Ascending aorta (tissue), 2 donors: Measurements from ENCODE around the gene DDR1. TPM values are rescaled to one million over a fixed set of nuclear protein-coding genes. Genes with fewer than 3 reads are reported as not detected.

Experiments
- DNase-seq, 2 donors: peaks; one replicate each; pipeline ENCODE4 v3.0.0-alpha.2; 2019; ENCODE audit warnings: low spot score in 2 of 2
- H3K27ac ChIP-seq, 2 donors: fragments of 200-600 bp; sonication (generic); one replicate each; pipeline ENCODE4 v1.5.1; 2016 to 2017; ENCODE audit warnings: mild to moderate bottlenecking in 1 of 2
- H3K27me3 ChIP-seq: fragments of 200-600 bp; sonication (generic); one replicate; pipeline ENCODE4 v1.5.1; 2017
- H3K36me3 ChIP-seq, 2 donors: fragments of 200-600 bp; sonication (generic); one replicate each; pipeline ENCODE4 v1.5.1; 2016
- H3K4me1 ChIP-seq, 2 donors: fragments of 200-600 bp; sonication (generic); one replicate each; pipeline ENCODE4 v1.5.1; 2016 to 2017; ENCODE audit warnings: mild to moderate bottlenecking in 1 of 2
- H3K4me3 ChIP-seq, 2 donors: fragments of 200-600 bp; sonication (generic); one replicate each; pipeline ENCODE4 v1.5.1; 2016 to 2017; ENCODE audit warnings: mild to moderate bottlenecking in 1 of 2
- H3K9me3 ChIP-seq, 2 donors: fragments of 200-600 bp; sonication (generic); one replicate each; pipeline ENCODE4 v1.5.1; 2016
- intact Hi-C: fragments of 100-400 bp; cut with DNase I; formaldehyde crosslinking; loops from one replicate; pipeline ENCODE4 v1.15.1; 2023
- total RNA-seq: library from RNA; depleted of rRNA; stranded (reverse); fragments of >200 nt; gene quantifications from one replicate; pipeline ENCODE4 v1.1.0, GENCODE V29; 2016
- TF ChIP-seq, protein P1 (sequence below), 3 experiments: fragments of 200-600 bp in 2 of 3; fragments of 450-650 bp in 1 of 3; sonication (generic) in 2 of 3; IDR thresholded peaks; one replicate each; pipeline ENCODE4 v1.5.1; 2016 to 2019; ENCODE audit warnings: antibody characterized with exemption in 3 of 3, mild to moderate bottlenecking in 1 of 3, moderate library complexity in 1 of 3

DDR1 gene
- total RNA-seq, 1 donor from 2014 or later: 18.8 TPM

DNA sequence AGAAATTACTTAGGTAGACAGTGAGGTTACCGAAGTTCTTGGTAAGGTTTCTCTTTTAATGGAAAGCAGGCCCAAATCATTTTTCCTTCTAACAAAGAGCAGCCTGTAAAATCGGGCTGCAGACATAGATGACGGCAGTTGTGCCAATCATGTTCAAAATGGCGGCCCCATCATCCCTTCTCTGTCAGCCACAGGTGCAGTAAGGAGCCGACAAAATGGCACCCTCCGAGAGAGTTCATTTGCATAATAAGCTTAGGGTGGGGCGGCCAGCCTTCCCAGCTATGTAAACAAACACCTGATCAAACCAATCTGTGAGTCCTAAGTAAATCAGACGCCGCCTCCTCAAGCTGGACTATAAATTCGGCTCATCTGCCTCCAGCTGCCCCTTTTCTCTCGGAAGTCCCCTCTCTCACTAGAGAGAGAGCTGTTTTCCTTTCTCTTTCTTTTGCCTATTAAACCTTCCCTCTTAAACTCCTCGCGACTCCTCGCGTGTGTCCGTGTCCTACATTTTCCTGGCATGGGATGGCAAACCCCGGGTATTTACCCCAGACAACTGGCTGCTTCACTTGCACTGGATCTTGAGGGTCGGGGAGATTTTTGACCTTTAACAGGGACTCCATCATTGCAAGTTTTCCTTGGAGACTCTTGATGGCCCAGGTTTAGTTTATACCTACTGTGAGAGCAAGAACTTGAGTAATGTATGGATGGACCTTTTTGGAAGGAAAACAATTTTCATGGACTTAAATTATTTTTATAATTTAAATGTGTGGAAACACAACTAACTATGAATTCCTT, 8.9 kb upstream of the DDR1 start:
- Histone ChIP-seq H3K36me3 (no peaks in the 10 kb centered on the region), H3K27ac (no peak overlapping the region), H3K27me3 (no peaks in the 10 kb centered on the region), H3K9me3 (peaks cover 0 to 3% of the 10 kb centered on the region in 2 donors), H3K4me3 (no peak overlapping the region), H3K4me1 (peaks cover 0 to 11% of the 10 kb centered on the region in 2 donors)
- TF ChIP-seq, protein P1, sequence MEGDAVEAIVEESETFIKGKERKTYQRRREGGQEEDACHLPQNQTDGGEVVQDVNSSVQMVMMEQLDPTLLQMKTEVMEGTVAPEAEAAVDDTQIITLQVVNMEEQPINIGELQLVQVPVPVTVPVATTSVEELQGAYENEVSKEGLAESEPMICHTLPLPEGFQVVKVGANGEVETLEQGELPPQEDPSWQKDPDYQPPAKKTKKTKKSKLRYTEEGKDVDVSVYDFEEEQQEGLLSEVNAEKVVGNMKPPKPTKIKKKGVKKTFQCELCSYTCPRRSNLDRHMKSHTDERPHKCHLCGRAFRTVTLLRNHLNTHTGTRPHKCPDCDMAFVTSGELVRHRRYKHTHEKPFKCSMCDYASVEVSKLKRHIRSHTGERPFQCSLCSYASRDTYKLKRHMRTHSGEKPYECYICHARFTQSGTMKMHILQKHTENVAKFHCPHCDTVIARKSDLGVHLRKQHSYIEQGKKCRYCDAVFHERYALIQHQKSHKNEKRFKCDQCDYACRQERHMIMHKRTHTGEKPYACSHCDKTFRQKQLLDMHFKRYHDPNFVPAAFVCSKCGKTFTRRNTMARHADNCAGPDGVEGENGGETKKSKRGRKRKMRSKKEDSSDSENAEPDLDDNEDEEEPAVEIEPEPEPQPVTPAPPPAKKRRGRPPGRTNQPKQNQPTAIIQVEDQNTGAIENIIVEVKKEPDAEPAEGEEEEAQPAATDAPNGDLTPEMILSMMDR (IDR thresholded peaks at IDR 0.05): no peak
- DNase-seq: no peak
- intact Hi-C loops: loop anchor here (2.0 to 5.0 kb wide), 4 partner anchors 39 to 197 kb away; partner anchors contain the start of genes FLOT1 and TUBB

DNA sequence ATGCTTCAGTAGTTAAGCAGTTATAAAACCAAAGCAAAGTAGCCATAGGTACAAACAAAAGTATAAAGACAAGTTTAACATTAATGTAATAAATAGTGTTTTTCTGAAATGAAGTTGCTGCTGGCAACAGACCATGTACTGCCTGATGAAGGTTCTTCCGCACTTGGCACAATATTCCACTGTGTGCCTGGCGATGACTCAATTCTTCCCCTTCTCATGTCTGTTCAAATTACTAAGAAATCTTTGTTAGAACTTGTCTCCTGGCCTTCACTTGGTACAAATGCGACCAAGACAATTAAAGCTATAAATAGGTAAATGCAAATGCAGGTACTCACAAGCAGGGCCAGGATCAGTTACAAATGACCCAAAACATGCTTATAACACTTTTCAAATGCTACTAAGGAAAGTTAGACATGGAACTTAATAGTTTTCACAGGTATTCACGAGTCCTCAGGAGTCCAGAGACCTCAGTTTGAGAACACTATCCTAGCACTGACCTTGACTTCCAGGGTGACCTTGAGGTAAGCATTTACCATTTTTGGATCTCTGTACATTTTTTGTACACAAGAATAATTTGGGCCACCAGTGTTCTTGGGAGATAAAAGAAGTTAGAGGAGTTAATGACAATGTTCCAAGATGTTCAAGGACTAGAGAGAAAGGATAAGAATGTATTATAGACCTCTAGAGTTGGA, 8.1 kb upstream of the DDR1 start:
- intact Hi-C loops: loop anchor here (2.0 to 5.0 kb wide), 4 partner anchors 39 to 197 kb away; partner anchors contain the start of genes FLOT1 and TUBB
- no peak for DNase-seq

DNA sequence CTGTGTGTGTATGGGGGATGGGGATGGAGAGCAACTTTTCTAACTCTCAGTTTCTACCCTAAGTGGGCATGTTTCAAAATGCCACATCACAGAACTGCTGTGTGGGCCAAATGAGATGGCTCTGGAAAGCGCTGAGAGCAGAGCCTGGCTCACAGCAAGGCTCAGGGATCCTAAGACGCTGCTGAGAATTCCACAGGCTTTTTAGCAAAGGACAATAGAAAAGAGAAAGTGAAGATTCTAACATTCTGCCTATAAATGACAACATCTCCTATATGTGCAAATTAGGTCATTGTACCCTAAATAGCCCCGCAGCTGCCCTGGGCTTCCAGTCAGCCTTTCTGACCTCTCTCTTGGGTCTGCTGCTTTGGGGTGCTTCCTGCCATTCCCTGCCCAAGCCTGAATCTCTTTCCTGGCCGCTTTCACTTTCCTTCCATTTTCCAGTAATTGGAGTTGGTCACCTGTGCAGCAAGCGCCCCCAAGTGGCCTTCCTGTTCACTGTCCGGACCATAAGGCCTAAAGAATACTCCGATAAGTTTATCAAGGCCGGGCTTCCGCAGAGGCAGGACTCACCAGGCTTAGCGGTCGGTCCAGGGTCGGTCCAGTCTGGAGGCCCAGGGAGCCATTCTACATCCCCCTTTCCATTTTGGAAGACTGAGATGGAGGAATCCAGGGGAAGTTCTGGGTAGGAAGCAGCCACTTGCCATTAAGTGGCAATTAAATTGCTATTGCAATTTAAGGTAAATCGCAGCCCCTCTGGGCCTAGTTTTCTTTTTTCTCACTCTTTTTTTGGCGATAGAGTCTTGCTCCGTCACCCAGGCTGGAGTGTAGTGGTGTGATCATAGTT, 6.7 kb upstream of the DDR1 start:
- H3K9me3 ChIP-seq: no peaks in the 10 kb centered on the region
- intact Hi-C loops: loop anchor here (1.0 to 5.0 kb wide), 5 partner anchors 41 to 199 kb away; partner anchors contain the start of genes FLOT1 and TUBB

More for the DNA sequence above, 8.1 kb upstream of the DDR1 start:
- H3K27me3 ChIP-seq: no peaks in the 10 kb centered on the region
- peak overlapping the region; percentile 81 to 87 for H3K27ac ChIP-seq
- TF ChIP-seq, protein P1 (IDR thresholded peaks at IDR 0.05): no peak
- H3K36me3 ChIP-seq: no peaks in the 10 kb centered on the region
- no peaks in the 10 kb centered on the region for H3K9me3 ChIP-seq
- peaks cover 0 to 11% of the 10 kb centered on the region in 2 donors for H3K4me1 ChIP-seq
- no peak overlapping the region for H3K4me3 ChIP-seq

DNA sequence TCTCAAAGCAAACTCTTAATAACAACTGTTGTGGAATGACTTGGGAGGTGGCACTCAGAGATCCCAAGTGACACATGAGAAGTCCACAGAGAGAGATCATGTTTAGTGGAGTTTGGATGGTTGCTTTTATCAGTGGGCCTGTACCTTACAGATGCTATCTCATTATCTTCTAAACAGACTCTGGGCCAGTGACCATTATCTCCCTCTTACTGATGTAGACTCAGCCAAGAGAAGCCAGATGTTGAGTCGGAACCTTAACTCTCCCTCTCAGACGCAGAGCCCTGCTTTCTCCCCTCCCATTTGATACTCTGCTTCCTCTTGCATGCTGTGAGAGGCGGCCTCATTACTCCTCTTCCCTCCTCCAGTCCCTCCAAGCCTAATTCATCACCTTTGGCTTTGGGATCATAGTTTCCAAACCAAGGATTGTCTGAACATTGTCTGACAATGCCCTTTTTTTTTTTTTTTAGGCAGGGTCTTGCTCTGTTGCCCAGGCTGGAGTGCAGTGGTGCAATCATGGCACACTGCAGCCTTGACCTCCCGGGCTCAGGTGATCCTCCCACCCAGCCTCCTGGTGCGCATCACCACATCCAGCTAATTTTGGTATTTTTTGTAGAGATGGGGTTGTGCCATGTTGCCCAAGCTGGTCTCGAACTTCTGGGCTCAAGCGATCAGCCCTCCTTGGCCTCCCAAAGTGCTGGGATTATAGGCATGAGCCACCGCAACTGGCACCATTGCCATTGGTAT, 4.5 kb upstream of the DDR1 start:
- TF ChIP-seq, protein P1 (IDR thresholded peaks at IDR 0.05): no peak
- intact Hi-C loops: loop anchor here (5.0 kb wide), 1 partner anchor 158 kb away; the partner anchor contains the start of gene TUBB
- H3K27me3 ChIP-seq: no peaks in the 10 kb centered on the region
- no peaks in the 10 kb centered on the region for H3K9me3 ChIP-seq
- peaks cover 0 to 17% of the 10 kb centered on the region in 2 donors for H3K4me1 ChIP-seq
- H3K27ac ChIP-seq: no peak overlapping the region
- no peak for DNase-seq
- no peak overlapping the region for H3K4me3 ChIP-seq
- no peaks in the 10 kb centered on the region for H3K36me3 ChIP-seq

More for the DNA sequence above, 6.7 kb upstream of the DDR1 start:
- peak overlapping the region; percentile 45 to 57 for H3K4me3 ChIP-seq
- H3K36me3 ChIP-seq: no peaks in the 10 kb centered on the region
- no peaks in the 10 kb centered on the region for H3K27me3 ChIP-seq
- H3K4me1 ChIP-seq: peaks cover 0 to 11% of the 10 kb centered on the region in 2 donors
- DNase-seq: peak; percentile 67 to 97
- H3K27ac ChIP-seq: peak overlapping the region; percentile 81 to 87
- TF ChIP-seq, protein P1 (IDR thresholded peaks at IDR 0.05): peak; percentile 86 to 90 (median 89)
